ENCODE data around the gene NLN. TPM values are rescaled to one million over a fixed set of nuclear protein-coding genes. Genes with fewer than 3 reads are reported as not detected.
"Not testable (repeated sequence)": the region's sequence is repeated elsewhere in the genome, so short reads cannot be mapped to it uniquely, and the experiment has no call there.

Gene NLN
- total and polyA plus RNA-seq, 2 donors from 2014 or later = 6.2 to 25.0 TPM

DNA sequence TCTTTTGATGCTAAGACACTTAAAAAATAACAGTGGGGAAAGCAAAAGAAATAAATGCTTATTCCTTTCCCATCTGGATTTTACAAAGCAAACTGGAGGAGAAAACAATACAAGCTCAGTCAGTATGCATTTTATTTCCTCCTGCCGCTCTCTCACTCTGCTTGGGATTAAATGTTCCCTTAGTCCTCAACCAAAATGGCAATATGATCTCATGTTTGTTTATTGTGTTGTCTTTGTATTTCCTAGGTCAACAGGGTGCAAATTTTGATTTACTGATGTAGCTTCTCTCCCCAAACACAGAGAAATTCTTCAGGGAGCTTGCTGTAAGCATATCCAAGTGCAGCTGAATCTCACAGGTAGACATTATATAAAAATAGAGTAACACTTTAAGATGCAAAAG, 112.3 kb downstream of the NLN start:
- Histone ChIP-seq H3K27ac (ENCODE audit: low read depth in 2 of 2, low read length in 2 of 2) (no peak overlapping the region), H3K36me3 (ENCODE audit: control insufficient read depth in 2 of 3, insufficient read depth in 3 of 3, low read length in 3 of 3) (no peaks in the 10 kb centered on the region), H3K27me3 (ENCODE audit: control insufficient read depth, insufficient read depth, low read length) (no peaks in the 10 kb centered on the region), H3K9me3 (ENCODE audit: control insufficient read depth in 2 of 3, insufficient read depth in 1 of 3, low read length in 3 of 3) (no peaks in the 10 kb centered on the region), H3K4me1 (ENCODE audit: control insufficient read depth in 2 of 3, insufficient read depth in 2 of 3, low read depth in 1 of 3, low read length in 3 of 3) (no peaks in the 10 kb centered on the region), H3K4me3 (ENCODE audit: low read length in 3 of 3) (no peak overlapping the region), H3K9ac (ENCODE audit: low read length in 3 of 3) (no peak overlapping the region)
- TF ChIP-seq CTCF (IDR thresholded peaks at IDR 0.05; ENCODE audit: borderline replicate concordance, extremely low read depth, insufficient read depth) = no peak
- DNase-seq (no peak), FAIRE-seq (no peak)
- intact Hi-C loops (cut with DNase I) = no loop called here

GRCh38 chr5:65835191-65835590, 113.2 kb downstream of the NLN start:
- Histone ChIP-seq H3K36me3 (ENCODE audit: control insufficient read depth in 2 of 3, insufficient read depth in 3 of 3, low read length in 3 of 3) (no peaks in the 10 kb centered on the region), H3K4me3 (ENCODE audit: low read length in 3 of 3) (no peak overlapping the region), H3K27me3 (ENCODE audit: control insufficient read depth, insufficient read depth, low read length) (no peaks in the 10 kb centered on the region), H3K9me3 (ENCODE audit: control insufficient read depth in 2 of 3, insufficient read depth in 1 of 3, low read length in 3 of 3) (no peaks in the 10 kb centered on the region), H3K27ac (ENCODE audit: low read depth in 2 of 2, low read length in 2 of 2) (no peak overlapping the region), H3K9ac (ENCODE audit: low read length in 3 of 3) (no peak overlapping the region), H3K4me1 (ENCODE audit: control insufficient read depth in 2 of 3, insufficient read depth in 2 of 3, low read depth in 1 of 3, low read length in 3 of 3) (no peaks in the 10 kb centered on the region)
- FAIRE-seq (no peak), DNase-seq (no peak)
- no peak for TF ChIP-seq CTCF (IDR thresholded peaks at IDR 0.05; ENCODE audit: borderline replicate concordance, extremely low read depth, insufficient read depth)
- intact Hi-C loops (cut with DNase I) = no loop called here

DNA sequence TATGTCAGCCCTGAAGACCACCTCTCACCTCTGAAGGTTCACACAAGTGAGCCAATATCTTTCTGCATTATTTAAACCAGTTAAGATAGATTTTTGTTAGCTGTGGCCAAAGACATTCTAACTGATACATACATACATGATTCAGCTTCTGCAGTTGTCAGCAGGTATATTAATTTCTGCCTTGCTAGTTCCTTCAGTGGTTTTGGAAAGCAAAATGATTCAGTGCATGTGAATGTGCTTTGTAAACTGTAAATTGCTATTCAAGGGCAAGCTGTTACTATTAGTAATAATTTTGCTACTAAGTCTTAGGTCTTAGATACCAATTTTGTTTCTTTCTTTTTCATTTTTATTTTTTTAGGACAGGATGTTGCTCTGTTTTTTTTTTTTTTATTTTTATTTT, 115.1 kb downstream of the NLN start:
- no peaks in the 10 kb centered on the region for H3K9me3 ChIP-seq (ENCODE audit: control insufficient read depth in 2 of 3, insufficient read depth in 1 of 3, low read length in 3 of 3)
- H3K27me3 ChIP-seq (ENCODE audit: control insufficient read depth, insufficient read depth, low read length) = no peaks in the 10 kb centered on the region
- DNase-seq = no peak
- no peaks in the 10 kb centered on the region for H3K36me3 ChIP-seq (ENCODE audit: control insufficient read depth in 2 of 3, insufficient read depth in 3 of 3, low read length in 3 of 3)
- no peak for FAIRE-seq
- no peak overlapping the region for H3K27ac ChIP-seq (ENCODE audit: low read depth in 2 of 2, low read length in 2 of 2)
- H3K4me3 ChIP-seq (ENCODE audit: low read length in 3 of 3) = no peak overlapping the region
- TF ChIP-seq CTCF (IDR thresholded peaks at IDR 0.05; ENCODE audit: borderline replicate concordance, extremely low read depth, insufficient read depth) = no peak
- H3K4me1 ChIP-seq (ENCODE audit: control insufficient read depth in 2 of 3, insufficient read depth in 2 of 3, low read depth in 1 of 3, low read length in 3 of 3) = no peaks in the 10 kb centered on the region
- no peak overlapping the region for H3K9ac ChIP-seq (ENCODE audit: low read length in 3 of 3)
- intact Hi-C loops (cut with DNase I) = no loop called here

- H3K27me3 ChIP-seq (ENCODE audit: control insufficient read depth, insufficient read depth, low read length); H3K36me3 ChIP-seq (ENCODE audit: control insufficient read depth in 2 of 3, insufficient read depth in 3 of 3, low read length in 3 of 3); H3K9me3 ChIP-seq (ENCODE audit: control insufficient read depth in 2 of 3, insufficient read depth in 1 of 3, low read length in 3 of 3); H3K9ac ChIP-seq (ENCODE audit: low read length in 3 of 3); FAIRE-seq; H3K27ac ChIP-seq (ENCODE audit: low read depth in 2 of 2, low read length in 2 of 2); DNase-seq; H3K4me3 ChIP-seq (ENCODE audit: low read length in 3 of 3); intact Hi-C loops (cut with DNase I); H3K4me1 ChIP-seq (ENCODE audit: control insufficient read depth in 2 of 3, insufficient read depth in 2 of 3, low read depth in 1 of 3, low read length in 3 of 3): not testable (repeated sequence)
Measured at GRCh38 chr5:65839170-65839569, 117.2 kb downstream of the NLN start.

Data from kidney (tissue), 14 donors.